ENCODE results near the gene PTGFRN. TPM values are rescaled to one million over a fixed set of nuclear protein-coding genes. Genes with fewer than 3 reads are reported as not detected.

PTGFRN gene
- total and polyA plus RNA-seq, 9 of the 15 experiments (the other 6 are each of a cell fraction or from before 2014, with no cell fraction given) = 17.3 to 33.1 (median 25.7) TPM

DNA sequence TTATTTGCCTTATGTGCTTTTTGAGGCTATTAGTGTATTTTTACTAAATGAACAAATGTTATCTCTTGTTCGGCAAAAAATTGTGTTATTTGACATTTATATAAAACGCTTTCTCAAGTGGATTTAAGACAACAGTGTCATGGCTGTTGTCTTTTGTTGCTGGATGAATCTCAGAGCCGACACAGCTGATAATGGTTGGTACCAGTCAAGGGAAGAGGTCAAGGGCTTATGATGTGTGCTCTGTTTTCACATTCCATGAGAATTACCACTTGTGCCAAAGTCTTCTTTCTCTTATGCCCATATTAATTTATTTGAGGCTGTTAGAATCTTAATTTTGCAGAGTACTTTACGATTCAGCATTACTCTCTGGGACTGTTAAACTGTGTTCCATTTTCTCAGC is 74.0 kb downstream of the PTGFRN start (continued):
- no peak for TF ChIP-seq GTF3C2 (IDR thresholded peaks at IDR 0.05; ENCODE audit: borderline replicate concordance, extremely low read depth, insufficient read length)
- TF ChIP-seq RAD51 (IDR thresholded peaks at IDR 0.05; ENCODE audit: borderline replicate concordance, low read depth) = no peak
- TF ChIP-seq ZFP1 (CRISPR knock-in tag; IDR thresholded peaks at IDR 0.05) = no peak
- no peak for TF ChIP-seq CHD7 (IDR thresholded peaks at IDR 0.05; ENCODE audit: low read depth, low read length)
- TF ChIP-seq ZNF707 (CRISPR knock-in tag; conservative IDR thresholded peaks at IDR 0.05) = no peak
